CD4-positive, CD25-positive, alpha-beta regulatory T cell (primary cell): ENCODE data around the gene ZNF536. TPM values are rescaled to one million over a fixed set of nuclear protein-coding genes. Genes with fewer than 3 reads are reported as not detected.
"Not testable (repeated sequence)": the region's sequence is repeated elsewhere in the genome, so short reads cannot be mapped to it uniquely, and the experiment has no call there.

Experiments used
- ATAC-seq, 2 donors: fragments of 150-1000 bp; cut with Tn5 transposase; one replicate each; pipeline ENCODE4 v1.10.0; 2021; ENCODE audit warnings: low read depth in 2 of 2, moderate number of reproducible peaks in 2 of 2, moderate library complexity in 1 of 2
- DNase-seq, 3 donors: peaks; one replicate each; pipeline versions ENCODE4 v3.0.0 to v3.0.0-alpha.2; 2012 to 2022; ENCODE audit warnings: mixed read lengths in 1 of 3
- H3K27ac ChIP-seq: one replicate; pipeline ENCODE4 v1.7.0; 2013; ENCODE audit warnings: mild to moderate bottlenecking, low read length; ENCODE audit not compliant: insufficient read depth, poor library complexity, severe bottlenecking
- H3K27me3 ChIP-seq: one replicate; pipeline ENCODE4 v1.7.0; 2013; ENCODE audit warnings: low read length; ENCODE audit not compliant: control insufficient read depth, insufficient read depth
- H3K36me3 ChIP-seq: one replicate; pipeline ENCODE4 v1.7.0; 2013; ENCODE audit warnings: mild to moderate bottlenecking, low read length, moderate library complexity; ENCODE audit not compliant: control insufficient read depth, insufficient read depth
- H3K4me1 ChIP-seq: 2 replicates; pipeline ENCODE4 v1.7.0; 2013; ENCODE audit warnings: mild to moderate bottlenecking, low read length; ENCODE audit not compliant: insufficient read depth, control insufficient read depth, poor library complexity, severe bottlenecking
- H3K4me3 ChIP-seq: one replicate; pipeline ENCODE4 v1.7.0; 2013; ENCODE audit warnings: low read depth, mild to moderate bottlenecking, low read length, moderate library complexity
- H3K9me3 ChIP-seq, 2 experiments: 1 replicate in 1 of 2; 2 replicates in 1 of 2; pipeline ENCODE4 v1.7.0; 2013; ENCODE audit warnings: low read length in 2 of 2, mild to moderate bottlenecking in 1 of 2, moderate library complexity in 1 of 2; ENCODE audit not compliant: control insufficient read depth in 2 of 2
- H3K27ac Mint-ChIP-seq, 3 donors: one replicate each; pipeline ENCODE4 v1.8.0; 2020 to 2022; ENCODE audit warnings: mild to moderate bottlenecking in 3 of 3, mixed read lengths in 3 of 3, moderate library complexity in 2 of 3
- H3K27me3 Mint-ChIP-seq: one replicate; pipeline ENCODE4 v1.8.0; 2022; ENCODE audit warnings: mild to moderate bottlenecking, mixed read lengths
- H3K36me3 Mint-ChIP-seq: one replicate; pipeline ENCODE4 v1.8.0; 2020; ENCODE audit warnings: mixed read lengths
- H3K4me1 Mint-ChIP-seq, 4 donors: one replicate each; pipeline ENCODE4 v1.8.0; 2020 to 2022; ENCODE audit warnings: mixed read lengths in 4 of 4, mild to moderate bottlenecking in 1 of 4
- H3K4me3 Mint-ChIP-seq, 4 donors: one replicate each; pipeline ENCODE4 v1.8.0; 2020 to 2022; ENCODE audit warnings: mild to moderate bottlenecking in 4 of 4, mixed read lengths in 4 of 4, moderate library complexity in 3 of 4
- H3K9me3 Mint-ChIP-seq, 7 donors: one replicate each; pipeline ENCODE4 v1.8.0; 2020 to 2022; ENCODE audit warnings: mixed read lengths in 7 of 7, mild to moderate bottlenecking in 3 of 7, moderate library complexity in 2 of 7
- polyA plus RNA-seq, 4 donors: library from polyadenylated mRNA; unstranded; fragments of 300-500 nt; fragmentation: Illumina TruSeq; gene quantifications; one replicate each; pipeline ENCODE4 v1.2.3, GENCODE V29; 2021
- total RNA-seq: library from RNA; stranded (reverse); gene quantifications from one replicate; pipeline ENCODE4 v1.2.3, GENCODE V29; 2022

The ZNF536 gene
- total and polyA plus RNA-seq, 5 donors from 2014 or later = 0.14 to 0.63 (median 0.49) TPM; not detected in 1

DNA sequence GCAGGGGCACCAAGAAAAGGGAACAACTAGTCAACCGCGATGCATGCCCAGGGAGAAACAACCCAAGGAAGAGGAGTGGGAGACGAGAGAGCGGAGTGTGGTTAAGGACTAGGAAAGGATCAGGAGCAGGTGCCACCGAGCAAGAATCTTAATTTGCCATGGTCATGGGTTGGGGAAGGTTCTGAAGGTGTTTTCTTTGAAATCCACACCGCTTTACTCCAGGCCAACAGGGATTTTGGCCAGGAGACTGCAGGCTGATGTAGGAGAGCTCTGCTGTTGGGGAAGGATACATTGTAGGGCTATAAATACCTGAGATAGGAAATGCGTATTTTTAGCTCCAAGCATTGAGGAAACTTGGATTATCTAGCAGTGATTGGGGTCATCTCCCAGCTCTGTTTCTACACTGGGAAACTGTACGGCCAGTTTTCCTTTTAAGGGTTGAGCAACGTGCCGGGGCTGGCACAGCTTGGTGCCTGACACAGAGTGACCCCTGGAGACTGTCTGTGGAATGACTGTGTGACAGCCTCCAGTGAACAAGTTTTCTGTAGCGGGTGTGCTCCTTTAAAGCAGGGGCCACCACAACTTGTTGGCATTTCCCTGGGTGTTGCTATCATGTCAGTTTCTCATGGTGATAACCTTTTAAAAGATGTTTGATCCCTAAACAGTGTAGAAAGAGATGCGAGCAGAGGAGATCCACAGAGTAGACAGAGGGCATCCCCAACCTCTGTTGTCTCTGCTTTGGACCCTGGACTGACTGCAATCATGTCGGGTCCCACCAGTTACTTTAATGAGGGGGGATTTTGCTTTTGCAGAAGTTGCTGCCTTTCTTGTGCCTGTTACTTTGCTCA is 34.3 kb downstream of the ZNF536 start:
- no peak overlapping the region for H3K4me3 ChIP-seq
- peaks cover under 1% of the 10 kb centered on the region for H3K27me3 Mint-ChIP-seq
- H3K4me3 Mint-ChIP-seq = no peak overlapping the region
- no peaks in the 10 kb centered on the region for H3K4me1 ChIP-seq
- no peaks in the 10 kb centered on the region for H3K27me3 ChIP-seq
- H3K27ac Mint-ChIP-seq = no peak overlapping the region
- H3K4me1 Mint-ChIP-seq = no peaks in the 10 kb centered on the region
- H3K9me3 Mint-ChIP-seq = peaks cover 0 to 5% (median 0%) of the 10 kb centered on the region in 7 donors
- no peaks in the 10 kb centered on the region for H3K36me3 ChIP-seq
- H3K9me3 ChIP-seq = no peaks in the 10 kb centered on the region
- H3K36me3 Mint-ChIP-seq = no peaks in the 10 kb centered on the region
- ATAC-seq (no peak), DNase-seq (no peak)
- H3K27ac ChIP-seq = no peak overlapping the region

DNA sequence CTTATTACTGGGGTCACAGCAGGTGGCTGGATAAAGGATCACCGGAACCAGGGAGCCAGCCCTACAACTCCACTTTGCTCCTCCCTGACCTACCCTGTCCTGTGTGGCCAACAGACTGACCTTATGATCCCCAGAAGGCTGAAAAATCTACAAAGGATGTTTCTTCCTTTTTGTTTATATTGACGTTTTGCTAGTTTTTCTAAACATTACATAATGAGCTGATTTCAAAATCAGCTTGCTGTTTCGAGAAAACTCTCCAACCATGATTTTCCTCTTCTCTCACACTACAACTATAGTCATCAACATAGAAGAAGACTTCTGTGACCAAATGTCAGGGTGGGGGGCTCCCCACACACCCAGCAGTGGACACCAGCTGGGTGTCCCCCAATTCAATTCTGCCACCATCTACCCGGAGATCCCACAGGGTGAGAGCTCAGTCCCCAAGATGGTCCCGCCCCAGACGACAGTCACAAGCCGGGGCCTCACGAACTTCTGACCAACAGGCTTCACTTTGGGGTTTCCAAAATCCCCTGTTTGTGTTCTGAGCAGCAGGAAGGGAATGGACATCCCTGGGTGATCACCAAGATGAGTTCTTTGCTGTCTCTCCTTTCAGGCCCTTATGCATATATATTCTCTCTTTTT is 35.0 kb downstream of the ZNF536 start:
- no peak overlapping the region for H3K27ac Mint-ChIP-seq

DNA sequence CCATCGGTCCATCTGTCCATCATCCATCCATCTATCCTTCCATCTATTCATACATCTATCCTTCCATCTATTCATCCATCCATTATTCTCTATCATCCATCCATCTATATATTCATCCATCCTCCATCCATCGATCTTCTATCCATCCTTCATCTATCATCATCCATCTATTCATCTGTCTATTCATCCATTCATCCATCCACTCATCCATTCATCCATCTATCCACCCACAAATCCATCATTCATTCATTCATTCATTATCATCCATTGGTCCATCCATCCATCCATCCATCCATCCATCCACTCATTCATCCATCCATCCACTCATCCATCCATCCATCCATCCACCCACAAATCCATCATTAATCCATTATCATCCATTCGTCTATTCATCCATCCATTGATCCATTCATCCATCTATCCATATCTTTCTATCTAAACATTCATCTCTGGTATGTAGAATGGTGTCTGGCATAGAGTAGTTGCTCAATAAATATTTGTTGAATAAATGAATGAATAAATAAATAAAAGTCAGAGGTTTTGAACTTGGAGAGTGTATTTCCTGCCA is 36.6 kb downstream of the ZNF536 start:
- H3K27ac Mint-ChIP-seq = no peak overlapping the region
- H3K27me3 ChIP-seq = no peaks in the 10 kb centered on the region
- DNase-seq = no peak
- H3K36me3 Mint-ChIP-seq = no peaks in the 10 kb centered on the region
- H3K9me3 ChIP-seq = no peaks in the 10 kb centered on the region
- no peaks in the 10 kb centered on the region for H3K4me1 ChIP-seq
- no peak overlapping the region for H3K27ac ChIP-seq
- H3K27me3 Mint-ChIP-seq = no peaks in the 10 kb centered on the region
- peaks cover 0 to 7% (median 0%) of the 10 kb centered on the region in 7 donors for H3K9me3 Mint-ChIP-seq
- no peak overlapping the region for H3K4me3 Mint-ChIP-seq
- H3K4me3 ChIP-seq = no peak overlapping the region
- H3K4me1 Mint-ChIP-seq = no peaks in the 10 kb centered on the region
- no peak for ATAC-seq
- H3K36me3 ChIP-seq = no peaks in the 10 kb centered on the region

More for the DNA sequence above, 35.0 kb downstream of the ZNF536 start:
- Mint-ChIP-seq H3K36me3 (no peaks in the 10 kb centered on the region), H3K4me3 (no peak overlapping the region), H3K9me3 (peaks cover 0 to 5% (median 0%) of the 10 kb centered on the region in 7 donors), H3K4me1 (no peaks in the 10 kb centered on the region), H3K27me3 (no peaks in the 10 kb centered on the region)
- Histone ChIP-seq H3K4me1 (no peaks in the 10 kb centered on the region), H3K4me3 (no peak overlapping the region), H3K27ac (no peak overlapping the region), H3K27me3 (no peaks in the 10 kb centered on the region), H3K36me3 (no peaks in the 10 kb centered on the region), H3K9me3 (no peaks in the 10 kb centered on the region)
- ATAC-seq (no peak), DNase-seq (no peak)

DNA sequence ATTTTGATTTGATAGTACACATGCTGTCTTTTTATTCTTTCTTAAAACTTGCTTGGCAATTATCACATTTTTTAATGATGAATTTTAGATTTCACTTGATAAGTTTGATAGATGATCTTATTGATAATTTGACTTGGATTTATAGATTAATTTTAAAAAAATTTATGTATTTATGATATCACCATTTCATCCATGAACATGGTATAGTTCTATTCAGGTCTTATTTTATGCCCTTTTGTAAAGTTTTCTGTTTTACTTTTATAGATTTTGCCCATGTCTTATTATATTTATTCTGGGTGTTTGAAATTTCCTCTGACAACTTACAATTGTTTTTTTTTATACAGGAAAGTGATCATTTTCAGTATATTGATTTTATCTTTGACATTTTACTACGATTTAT is 39.5 kb downstream of the ZNF536 start:
- Histone ChIP-seq H3K36me3 (no peaks in the 10 kb centered on the region), H3K9me3 (no peaks in the 10 kb centered on the region), H3K4me3 (no peak overlapping the region), H3K27ac (no peak overlapping the region), H3K27me3 (no peaks in the 10 kb centered on the region), H3K4me1 (no peaks in the 10 kb centered on the region)
- Mint-ChIP-seq H3K27ac (no peak overlapping the region), H3K27me3 (no peaks in the 10 kb centered on the region), H3K4me3 (no peak overlapping the region), H3K4me1 (no peaks in the 10 kb centered on the region), H3K36me3 (no peaks in the 10 kb centered on the region), H3K9me3 (peaks cover 0 to 6% (median 0%) of the 10 kb centered on the region in 7 donors)
- no peak for DNase-seq
- ATAC-seq = no peak

DNA sequence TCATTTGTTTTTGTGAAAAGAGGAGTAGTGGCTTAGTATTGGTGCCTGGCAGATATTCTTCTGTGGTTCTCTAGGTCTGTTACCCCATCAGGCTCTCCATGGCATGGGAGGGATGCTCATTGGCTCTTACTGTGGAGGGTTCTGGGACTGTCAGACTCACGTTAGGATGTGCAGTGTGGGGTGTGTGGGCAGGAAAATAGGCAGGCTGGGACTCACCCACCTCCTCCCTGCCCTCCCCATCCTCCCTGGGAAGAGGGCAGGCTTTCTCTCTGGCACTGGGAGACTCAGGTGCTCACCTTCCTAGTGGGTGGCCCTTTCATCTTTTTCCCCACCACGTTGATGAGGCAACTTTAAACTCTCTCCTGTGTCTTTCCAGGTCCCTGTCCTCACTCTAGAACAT is 44.2 kb downstream of the ZNF536 start:
- Histone ChIP-seq H3K27me3 (no peaks in the 10 kb centered on the region), H3K9me3 (no peaks in the 10 kb centered on the region), H3K4me3 (no peak overlapping the region), H3K27ac (no peak overlapping the region), H3K4me1 (no peaks in the 10 kb centered on the region), H3K36me3 (no peaks in the 10 kb centered on the region)
- Mint-ChIP-seq H3K4me3 (no peak overlapping the region), H3K9me3 (peaks cover 0 to 4% (median 0%) of the 10 kb centered on the region in 7 donors), H3K4me1 (no peaks in the 10 kb centered on the region), H3K36me3 (no peaks in the 10 kb centered on the region), H3K27me3 (no peaks in the 10 kb centered on the region), H3K27ac (peak overlapping the region in 1 of 3 donors; percentile 49)
- DNase-seq (no peak), ATAC-seq (no peak)

GRCh38 chr19:30417166-30417565 is 45.0 kb downstream of the ZNF536 start:
- H3K4me1 Mint-ChIP-seq, H3K27me3 Mint-ChIP-seq, H3K27ac Mint-ChIP-seq: not testable (repeated sequence)

DNA sequence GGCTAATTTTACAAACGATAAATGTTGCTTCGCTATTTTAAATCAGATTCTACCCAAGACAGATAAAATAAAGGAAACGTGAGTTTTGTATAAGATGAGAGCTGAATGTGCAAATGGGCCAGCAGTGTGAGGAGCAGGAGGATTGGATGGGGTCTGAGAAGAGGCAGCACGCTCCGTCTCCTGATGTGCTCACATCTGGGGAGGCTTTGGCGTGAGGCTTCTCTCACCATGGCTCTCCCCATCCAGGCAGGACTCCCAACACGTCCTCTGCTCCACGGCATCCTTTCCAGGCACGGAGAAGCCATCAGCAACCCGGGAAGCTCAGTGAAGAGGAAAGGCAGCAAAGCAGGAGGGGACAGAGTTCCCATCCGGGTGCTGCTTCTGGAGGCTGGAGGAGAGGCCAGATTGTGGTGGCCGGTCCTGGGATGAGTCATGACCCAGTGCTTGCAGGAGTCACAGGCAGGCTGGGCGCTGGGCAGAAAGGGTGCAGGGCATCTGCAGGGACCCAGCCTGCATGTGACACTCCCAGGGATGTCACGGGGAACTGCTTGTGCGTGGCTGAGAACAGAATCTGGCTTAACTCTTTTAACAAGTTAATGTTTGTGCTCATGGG is 47.5 kb downstream of the ZNF536 start:
- Histone ChIP-seq H3K27me3 (no peaks in the 10 kb centered on the region), H3K36me3 (no peaks in the 10 kb centered on the region), H3K27ac (no peak overlapping the region), H3K4me3 (no peak overlapping the region), H3K9me3 (no peaks in the 10 kb centered on the region), H3K4me1 (no peaks in the 10 kb centered on the region)
- no peak for DNase-seq
- no peak overlapping the region for H3K27ac Mint-ChIP-seq
- no peak overlapping the region for H3K4me3 Mint-ChIP-seq
- no peaks in the 10 kb centered on the region for H3K36me3 Mint-ChIP-seq
- H3K4me1 Mint-ChIP-seq = no peaks in the 10 kb centered on the region
- ATAC-seq = no peak
- H3K27me3 Mint-ChIP-seq = no peaks in the 10 kb centered on the region
- H3K9me3 Mint-ChIP-seq = peaks cover 0 to 4% (median 0%) of the 10 kb centered on the region in 7 donors

More at GRCh38 chr19:30417166-30417565, 45.0 kb downstream of the ZNF536 start:
- H3K36me3 Mint-ChIP-seq, H3K36me3 ChIP-seq, ATAC-seq, DNase-seq, H3K4me1 ChIP-seq, H3K4me3 Mint-ChIP-seq, H3K4me3 ChIP-seq, H3K9me3 Mint-ChIP-seq, H3K27ac ChIP-seq, H3K27me3 ChIP-seq, H3K9me3 ChIP-seq: not testable (repeated sequence)
